ENCODE data around the gene RNF125.

Gene RNF125

GRCh38 chr18:32037616-32038015, 19.0 kb downstream of the RNF125 start:
- DNase-seq = no peak
- no peak overlapping the region for H3K27ac ChIP-seq (ENCODE audit: insufficient read depth in 1 of 2, low read depth in 1 of 2, low read length in 2 of 2, poor library complexity in 1 of 2, severe bottlenecking in 2 of 2)
- H3K36me3 ChIP-seq (ENCODE audit: control insufficient read depth in 4 of 4, insufficient read depth in 4 of 4, low read length in 3 of 4) = peaks cover 8 to 40% (median 20%) of the 10 kb centered on the region in 4 experiments
- no peaks in the 10 kb centered on the region for H3K9me3 ChIP-seq (ENCODE audit: control extremely low read depth in 1 of 5, control insufficient read depth in 4 of 5, insufficient read depth in 2 of 5, low read depth in 1 of 5, low read length in 4 of 5)
- H3K4me1 ChIP-seq (ENCODE audit: control extremely low read depth in 1 of 4, control insufficient read depth in 4 of 4, insufficient read depth in 4 of 4, low read length in 3 of 4) = peaks cover 16 to 54% (median 37%) of the 10 kb centered on the region in 4 experiments
- no peaks in the 10 kb centered on the region for H3K27me3 ChIP-seq (replicated peaks in 2 of 5; ENCODE audit: control insufficient read depth in 4 of 5, insufficient read depth in 5 of 5, low read length in 4 of 5)
- CTCF ChIA-PET = interaction anchor here (1.1 to 4.6 kb wide), 3 partner anchors 11 to 18 kb away, joined by 3 to 21 read pairs (median 6); partner anchors contain the start of gene RNF125
- 98% methylated on average over 9 of the region's 10 CpGs for WGBS (ENCODE audit: insufficient coverage)
- no peak overlapping the region for H3K4me3 ChIP-seq (ENCODE audit: control insufficient read depth in 1 of 7, extremely low read depth in 1 of 7, insufficient read depth in 4 of 7, low read depth in 2 of 7, low read length in 6 of 7)
- POLR2A ChIA-PET = no interaction called here

- Histone ChIP-seq H3K27ac (ENCODE audit: insufficient read depth in 1 of 2, low read depth in 1 of 2, low read length in 2 of 2, poor library complexity in 1 of 2, severe bottlenecking in 2 of 2) (peak overlapping the region; percentile 61 to 88), H3K9me3 (ENCODE audit: control extremely low read depth in 1 of 5, control insufficient read depth in 4 of 5, insufficient read depth in 2 of 5, low read depth in 1 of 5, low read length in 4 of 5) (no peaks in the 10 kb centered on the region), H3K4me1 (ENCODE audit: control extremely low read depth in 1 of 4, control insufficient read depth in 4 of 4, insufficient read depth in 4 of 4, low read length in 3 of 4) (peaks cover 27 to 59% (median 50%) of the 10 kb centered on the region in 4 experiments), H3K36me3 (ENCODE audit: control insufficient read depth in 4 of 4, insufficient read depth in 4 of 4, low read length in 3 of 4) (peaks cover 16 to 37% (median 30%) of the 10 kb centered on the region in 4 experiments), H3K27me3 (replicated peaks in 2 of 5; ENCODE audit: control insufficient read depth in 4 of 5, insufficient read depth in 5 of 5, low read length in 4 of 5) (no peaks in the 10 kb centered on the region), H3K4me3 (ENCODE audit: control insufficient read depth in 1 of 7, extremely low read depth in 1 of 7, insufficient read depth in 4 of 7, low read depth in 2 of 7, low read length in 6 of 7) (peak overlapping the region in 5 of 7 experiments; percentile 17 to 71 (median 47))
- peak; percentile 88 to 98 (median 97) for DNase-seq
- no CpG with 5 or more reads among the region's 3 CpGs for WGBS (ENCODE audit: insufficient coverage)
- POLR2A ChIA-PET = interaction anchor here (0.8 to 1.2 kb wide), 2 partner anchors 51 to 99 kb away, joined by 4 read pairs; partner anchors contain the start of gene RNF138
- CTCF ChIA-PET = interaction anchor here (0.7 to 4.6 kb wide), 7 partner anchors 9 to 33 kb away, joined by 3 to 21 read pairs (median 4); partner anchors contain the start of gene RNF125
Observed at GRCh38 chr18:32040936-32041335, 22.3 kb downstream of the RNF125 start.

GRCh38 chr18:32042337-32042736, 23.7 kb downstream of the RNF125 start:
- Histone ChIP-seq H3K9me3 (ENCODE audit: control extremely low read depth in 1 of 5, control insufficient read depth in 4 of 5, insufficient read depth in 2 of 5, low read depth in 1 of 5, low read length in 4 of 5) (no peaks in the 10 kb centered on the region), H3K4me3 (ENCODE audit: control insufficient read depth in 1 of 7, extremely low read depth in 1 of 7, insufficient read depth in 4 of 7, low read depth in 2 of 7, low read length in 6 of 7) (peak overlapping the region in 5 of 7 experiments; percentile 23 to 62 (median 43)), H3K27me3 (replicated peaks in 2 of 5; ENCODE audit: control insufficient read depth in 4 of 5, insufficient read depth in 5 of 5, low read length in 4 of 5) (no peaks in the 10 kb centered on the region), H3K27ac (ENCODE audit: insufficient read depth in 1 of 2, low read depth in 1 of 2, low read length in 2 of 2, poor library complexity in 1 of 2, severe bottlenecking in 2 of 2) (peak overlapping the region; percentile 33 to 88), H3K36me3 (ENCODE audit: control insufficient read depth in 4 of 4, insufficient read depth in 4 of 4, low read length in 3 of 4) (peaks cover 17 to 39% (median 28%) of the 10 kb centered on the region in 4 experiments), H3K4me1 (ENCODE audit: control extremely low read depth in 1 of 4, control insufficient read depth in 4 of 4, insufficient read depth in 4 of 4, low read length in 3 of 4) (peaks cover 27 to 56% (median 48%) of the 10 kb centered on the region in 4 experiments)
- CTCF ChIA-PET = interaction anchor here (1.1 to 1.9 kb wide), 2 partner anchors 24 to 30 kb away, joined by 6 read pairs; partner anchors contain the start of gene RNF125
- POLR2A ChIA-PET = interaction anchor here (1.3 kb wide), 1 partner anchor 23 kb away, joined by 4 read pairs; the partner anchor contains the start of gene RNF125
- DNase-seq = peak; percentile 47 to 90 (median 81)

GRCh38 chr18:32048507-32049091, 30.0 kb downstream of the RNF125 start:
- Histone ChIP-seq H3K9me3 (ENCODE audit: control extremely low read depth in 1 of 5, control insufficient read depth in 4 of 5, insufficient read depth in 2 of 5, low read depth in 1 of 5, low read length in 4 of 5) (no peaks in the 10 kb centered on the region), H3K27ac (ENCODE audit: insufficient read depth in 1 of 2, low read depth in 1 of 2, low read length in 2 of 2, poor library complexity in 1 of 2, severe bottlenecking in 2 of 2) (peak overlapping the region; percentile 51 to 66), H3K36me3 (ENCODE audit: control insufficient read depth in 4 of 4, insufficient read depth in 4 of 4, low read length in 3 of 4) (peaks cover 8 to 24% (median 19%) of the 10 kb centered on the region in 4 experiments), H3K4me3 (ENCODE audit: control insufficient read depth in 1 of 7, extremely low read depth in 1 of 7, insufficient read depth in 4 of 7, low read depth in 2 of 7, low read length in 6 of 7) (peak overlapping the region in 1 of 7 experiments; percentile 12), H3K4me1 (ENCODE audit: control extremely low read depth in 1 of 4, control insufficient read depth in 4 of 4, insufficient read depth in 4 of 4, low read length in 3 of 4) (peaks cover 19 to 44% (median 31%) of the 10 kb centered on the region in 4 experiments), H3K27me3 (replicated peaks in 2 of 5; ENCODE audit: control insufficient read depth in 4 of 5, insufficient read depth in 5 of 5, low read length in 4 of 5) (no peaks in the 10 kb centered on the region)
- CTCF ChIA-PET = interaction anchor here (0.8 to 3.4 kb wide), 6 partner anchors 9 to 29 kb away, joined by 3 to 18 read pairs (median 4); no protein-coding TSS in a partner anchor
- POLR2A ChIA-PET = interaction anchor here (0.6 to 2.0 kb wide), 3 partner anchors 29 to 188 kb away, joined by 3 to 6 read pairs (median 6); partner anchors contain the start of gene TRAPPC8
- 44% methylated on average over 4 of the region's 4 CpGs for WGBS (ENCODE audit: insufficient coverage)
- peak in 2 of 3 donors; percentile 78 to 81 for DNase-seq

- ChIA-PET CTCF (interaction anchor here (0.9 to 3.4 kb wide), 15 partner anchors 10 to 126 kb away, joined by 3 to 18 read pairs (median 4); partner anchors contain the start of gene TRAPPC8), POLR2A (interaction anchor here (1.0 to 2.2 kb wide), 4 partner anchors 30 to 106 kb away, joined by 3 to 8 read pairs (median 4); partner anchors contain the start of genes RNF125 and TRAPPC8)
- no peaks in the 10 kb centered on the region for H3K27me3 ChIP-seq (replicated peaks in 2 of 5; ENCODE audit: control insufficient read depth in 4 of 5, insufficient read depth in 5 of 5, low read length in 4 of 5)
- H3K4me1 ChIP-seq (ENCODE audit: control extremely low read depth in 1 of 4, control insufficient read depth in 4 of 4, insufficient read depth in 4 of 4, low read length in 3 of 4) = peaks cover 15 to 35% (median 24%) of the 10 kb centered on the region in 4 experiments
- H3K27ac ChIP-seq (ENCODE audit: insufficient read depth in 1 of 2, low read depth in 1 of 2, low read length in 2 of 2, poor library complexity in 1 of 2, severe bottlenecking in 2 of 2) = peak overlapping the region; percentile 51 to 66
- DNase-seq = peak; percentile 72 to 92 (median 91)
- H3K9me3 ChIP-seq (ENCODE audit: control extremely low read depth in 1 of 5, control insufficient read depth in 4 of 5, insufficient read depth in 2 of 5, low read depth in 1 of 5, low read length in 4 of 5) = no peaks in the 10 kb centered on the region
- H3K36me3 ChIP-seq (ENCODE audit: control insufficient read depth in 4 of 4, insufficient read depth in 4 of 4, low read length in 3 of 4) = peaks cover 9 to 26% (median 20%) of the 10 kb centered on the region in 4 experiments
- WGBS (ENCODE audit: insufficient coverage) = 25% methylated on average over 2 of the region's 3 CpGs
- peak overlapping the region in 1 of 7 experiments; percentile 29 for H3K4me3 ChIP-seq (ENCODE audit: control insufficient read depth in 1 of 7, extremely low read depth in 1 of 7, insufficient read depth in 4 of 7, low read depth in 2 of 7, low read length in 6 of 7)
Observed at GRCh38 chr18:32049393-32050171, 31.0 kb downstream of the RNF125 start.

GRCh38 chr18:32056613-32057358, 38.2 kb downstream of the RNF125 start:
- Histone ChIP-seq H3K27ac (ENCODE audit: insufficient read depth in 1 of 2, low read depth in 1 of 2, low read length in 2 of 2, poor library complexity in 1 of 2, severe bottlenecking in 2 of 2) (no peak overlapping the region), H3K36me3 (ENCODE audit: control insufficient read depth in 4 of 4, insufficient read depth in 4 of 4, low read length in 3 of 4) (peaks cover 11 to 27% (median 17%) of the 10 kb centered on the region in 4 experiments), H3K9me3 (ENCODE audit: control extremely low read depth in 1 of 5, control insufficient read depth in 4 of 5, insufficient read depth in 2 of 5, low read depth in 1 of 5, low read length in 4 of 5) (no peaks in the 10 kb centered on the region), H3K4me1 (ENCODE audit: control extremely low read depth in 1 of 4, control insufficient read depth in 4 of 4, insufficient read depth in 4 of 4, low read length in 3 of 4) (peaks cover 2 to 27% (median 6%) of the 10 kb centered on the region in 4 experiments), H3K4me3 (ENCODE audit: control insufficient read depth in 1 of 7, extremely low read depth in 1 of 7, insufficient read depth in 4 of 7, low read depth in 2 of 7, low read length in 6 of 7) (no peak overlapping the region), H3K27me3 (replicated peaks in 2 of 5; ENCODE audit: control insufficient read depth in 4 of 5, insufficient read depth in 5 of 5, low read length in 4 of 5) (no peaks in the 10 kb centered on the region)
- WGBS (ENCODE audit: insufficient coverage) = no CpG with 5 or more reads among the region's 3 CpGs
- ChIA-PET CTCF (interaction anchor here (1.0 to 3.4 kb wide), 4 partner anchors 10 to 500 kb away, joined by 3 to 12 read pairs (median 4); no protein-coding TSS in a partner anchor), POLR2A (no interaction called here)
- peak in 2 of 3 donors; percentile 38 to 43 for DNase-seq
